Esophagus squamous epithelium (tissue), 4 donors: ENCODE results near the gene EIF4ENIF1.

Source experiments
- POLR2A ChIP-seq, 4 donors: fragments of 450-650 bp; IDR thresholded peaks; one replicate each; pipeline ENCODE4 v1.6.1; 2017; ENCODE audit warnings: antibody characterized with exemption in 4 of 4, mild to moderate bottlenecking in 4 of 4, moderate library complexity in 3 of 4
- TF ChIP-seq, protein P1 (sequence below), 6 experiments: fragments of 450-650 bp in 4 of 6; fragments of 200-600 bp in 2 of 6; sonication (generic) in 2 of 6; IDR thresholded peaks; one replicate each; pipeline ENCODE4 v1.5.1; 2016 to 2019; ENCODE audit warnings: antibody characterized with exemption in 6 of 6, mild to moderate bottlenecking in 4 of 6, moderate library complexity in 4 of 6

DNA sequence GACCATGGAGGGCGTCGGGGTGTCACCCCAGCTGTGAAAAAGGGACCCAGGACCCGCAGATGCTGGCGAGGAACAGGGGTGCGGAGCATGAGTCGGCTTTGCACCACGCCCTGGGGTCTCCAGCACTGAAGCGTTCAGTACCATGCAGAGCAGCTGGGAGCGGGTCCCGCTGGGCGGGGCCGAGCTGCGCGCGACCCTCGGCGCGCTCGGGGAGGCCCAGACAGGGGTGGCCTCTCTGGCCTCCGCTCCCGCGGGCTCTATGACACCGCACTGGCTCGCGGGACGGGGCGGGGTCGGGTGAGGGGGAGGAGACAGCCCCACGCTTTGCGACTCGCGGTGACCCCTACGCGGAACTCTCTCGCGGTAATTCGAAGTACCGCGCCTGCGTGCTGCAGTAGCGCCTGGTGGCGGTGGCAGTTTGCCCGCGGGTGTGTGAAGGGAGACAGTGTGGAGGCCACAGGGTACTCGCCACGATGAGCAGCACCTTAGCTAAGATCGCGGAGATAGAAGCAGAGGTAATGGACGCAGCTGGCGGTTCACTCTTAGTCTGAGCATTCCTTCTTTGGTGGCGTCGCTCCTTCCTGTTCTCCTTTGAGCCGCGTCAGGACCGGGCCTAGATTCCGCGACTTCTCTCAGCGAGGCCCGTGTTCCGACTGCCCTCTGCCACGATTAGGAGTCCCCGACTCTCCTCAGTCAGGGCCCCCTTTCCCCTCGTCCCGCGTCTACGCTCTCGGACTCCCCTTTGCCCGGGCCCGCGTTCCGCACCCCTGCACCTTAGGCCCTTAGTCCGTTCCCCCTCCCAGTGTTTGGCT lies 90.2 kb downstream of the EIF4ENIF1 start, which contains the start of gene DRG1:
- TF ChIP-seq, protein P1, sequence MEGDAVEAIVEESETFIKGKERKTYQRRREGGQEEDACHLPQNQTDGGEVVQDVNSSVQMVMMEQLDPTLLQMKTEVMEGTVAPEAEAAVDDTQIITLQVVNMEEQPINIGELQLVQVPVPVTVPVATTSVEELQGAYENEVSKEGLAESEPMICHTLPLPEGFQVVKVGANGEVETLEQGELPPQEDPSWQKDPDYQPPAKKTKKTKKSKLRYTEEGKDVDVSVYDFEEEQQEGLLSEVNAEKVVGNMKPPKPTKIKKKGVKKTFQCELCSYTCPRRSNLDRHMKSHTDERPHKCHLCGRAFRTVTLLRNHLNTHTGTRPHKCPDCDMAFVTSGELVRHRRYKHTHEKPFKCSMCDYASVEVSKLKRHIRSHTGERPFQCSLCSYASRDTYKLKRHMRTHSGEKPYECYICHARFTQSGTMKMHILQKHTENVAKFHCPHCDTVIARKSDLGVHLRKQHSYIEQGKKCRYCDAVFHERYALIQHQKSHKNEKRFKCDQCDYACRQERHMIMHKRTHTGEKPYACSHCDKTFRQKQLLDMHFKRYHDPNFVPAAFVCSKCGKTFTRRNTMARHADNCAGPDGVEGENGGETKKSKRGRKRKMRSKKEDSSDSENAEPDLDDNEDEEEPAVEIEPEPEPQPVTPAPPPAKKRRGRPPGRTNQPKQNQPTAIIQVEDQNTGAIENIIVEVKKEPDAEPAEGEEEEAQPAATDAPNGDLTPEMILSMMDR (IDR thresholded peaks at IDR 0.05) = peak in 4 of 6 experiments; percentile 20 to 28 (median 21)
- peak in 3 of 4 donors; percentile 75 to 96 (median 95) for TF ChIP-seq POLR2A (IDR thresholded peaks at IDR 0.05)
